Stimulated activated CD4-positive, alpha-beta T cell treated with anti-CD3 and anti-CD28 coated beads, Interleukin-12 subunit alpha, Interleukin-12 subunit beta, amount 100 ng/mL, for 48 hours (primary cell): ENCODE data around the gene GPX3.
A peak's percentile ranks its signal among the peaks of the same experiment; 100 is the strongest.

Source experiments
- DNase-seq, 3 donors: peaks; one replicate each; pipeline ENCODE4 v3.0.0-alpha.2; 2020; ENCODE audit warnings: low read depth in 2 of 3, low spot score in 1 of 3

GPX3 gene

GRCh38 chr5:151056379-151057325, 36.3 kb downstream of the GPX3 start:
- DNase-seq = no peak

- no peak for DNase-seq
These were observed 37.9 kb downstream of the GPX3 start for GRCh38 chr5:151058301-151058700.

GRCh38 chr5:151058891-151059489, 38.6 kb downstream of the GPX3 start:
- DNase-seq = no peak

- DNase-seq = no peak
These were observed 40.4 kb downstream of the GPX3 start for GRCh38 chr5:151060742-151061141.

- no peak for DNase-seq
These were observed 42.2 kb downstream of the GPX3 start for GRCh38 chr5:151062405-151063141.

GRCh38 chr5:151063142-151063989, 43.0 kb downstream of the GPX3 start:
- DNase-seq = no peak

- DNase-seq = no peak
These were observed 44.6 kb downstream of the GPX3 start for GRCh38 chr5:151064916-151065499.

- no peak for DNase-seq
These were observed 45.2 kb downstream of the GPX3 start for GRCh38 chr5:151065609-151066008.

GRCh38 chr5:151066920-151067319, 46.5 kb downstream of the GPX3 start:
- DNase-seq = no peak

GRCh38 chr5:151067632-151068432, 47.4 kb downstream of the GPX3 start:
- no peak for DNase-seq

- DNase-seq = peak in 1 of 3 donors; percentile 57
These were observed 48.2 kb downstream of the GPX3 start for GRCh38 chr5:151068433-151069197.

GRCh38 chr5:151070449-151070848, 50.1 kb downstream of the GPX3 start:
- DNase-seq = no peak

GRCh38 chr5:151071021-151071420, 50.6 kb downstream of the GPX3 start:
- DNase-seq = no peak

- DNase-seq = no peak
These were observed 51.6 kb downstream of the GPX3 start for GRCh38 chr5:151071848-151072629.

GRCh38 chr5:151072630-151073025, 52.2 kb downstream of the GPX3 start:
- no peak for DNase-seq

GRCh38 chr5:151073280-151073679, 52.9 kb downstream of the GPX3 start:
- no peak for DNase-seq

- DNase-seq = no peak
These were observed 54.2 kb downstream of the GPX3 start for GRCh38 chr5:151074557-151074956.

- DNase-seq = no peak
These were observed 55.4 kb downstream of the GPX3 start for GRCh38 chr5:151075698-151076331.
